ENCODE data around the gene TCFL5. TPM values are rescaled to one million over a fixed set of nuclear protein-coding genes. Genes with fewer than 3 reads are reported as not detected.

The TCFL5 gene
- total RNA-seq, 1 experiment from 2014 or later, result 20.4 TPM

DNA sequence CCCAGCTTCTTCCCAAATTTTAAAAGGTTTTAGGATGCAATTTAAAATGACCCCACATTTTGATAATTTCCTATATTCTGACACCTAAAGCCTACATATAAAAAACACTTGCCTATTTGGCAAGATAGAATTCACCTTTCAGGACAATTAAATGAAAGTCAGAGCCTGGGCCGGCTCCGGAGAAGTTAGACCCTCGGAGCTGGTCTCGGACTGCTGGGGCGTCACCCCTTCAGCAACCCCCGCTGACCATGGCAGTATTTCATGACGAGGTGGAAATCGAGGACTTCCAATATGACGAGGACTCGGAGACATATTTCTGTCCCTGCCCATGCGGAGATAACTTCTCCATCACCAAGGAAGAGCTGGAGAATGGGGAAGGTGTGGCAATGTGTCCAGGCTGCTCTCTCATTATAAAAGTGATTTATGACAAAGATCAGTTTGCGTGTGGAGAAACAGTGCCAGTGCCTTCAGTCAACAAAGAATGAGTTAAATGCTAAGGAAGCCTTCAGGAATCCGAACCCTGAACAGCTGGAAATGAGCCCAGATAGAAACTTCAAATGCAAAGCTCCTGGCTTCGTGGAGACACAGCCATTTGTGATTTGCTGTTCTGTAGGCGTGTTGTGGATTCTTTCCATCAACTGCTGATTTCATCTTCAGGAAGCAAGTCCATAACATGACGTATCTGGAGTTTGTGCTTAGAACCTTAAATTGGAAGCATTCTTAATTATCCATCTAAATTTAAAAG lies 16.0 kb downstream of the TCFL5 start:
- H3K4me1 Mint-ChIP-seq, result peaks cover 13% of the 10 kb centered on the region
- no peak overlapping the region for H3K4me3 Mint-ChIP-seq
- peaks cover 32% of the 10 kb centered on the region for H3K36me3 Mint-ChIP-seq
- H3K9me3 Mint-ChIP-seq, result peaks cover 8% of the 10 kb centered on the region
- POLR2A ChIA-PET, result no interaction called here
- DNase-seq (ENCODE audit: low spot score), result no peak
- H3K27me3 Mint-ChIP-seq (ENCODE audit: low read depth), result no peaks in the 10 kb centered on the region
- no peak for ATAC-seq
- TF ChIP-seq, protein P1, sequence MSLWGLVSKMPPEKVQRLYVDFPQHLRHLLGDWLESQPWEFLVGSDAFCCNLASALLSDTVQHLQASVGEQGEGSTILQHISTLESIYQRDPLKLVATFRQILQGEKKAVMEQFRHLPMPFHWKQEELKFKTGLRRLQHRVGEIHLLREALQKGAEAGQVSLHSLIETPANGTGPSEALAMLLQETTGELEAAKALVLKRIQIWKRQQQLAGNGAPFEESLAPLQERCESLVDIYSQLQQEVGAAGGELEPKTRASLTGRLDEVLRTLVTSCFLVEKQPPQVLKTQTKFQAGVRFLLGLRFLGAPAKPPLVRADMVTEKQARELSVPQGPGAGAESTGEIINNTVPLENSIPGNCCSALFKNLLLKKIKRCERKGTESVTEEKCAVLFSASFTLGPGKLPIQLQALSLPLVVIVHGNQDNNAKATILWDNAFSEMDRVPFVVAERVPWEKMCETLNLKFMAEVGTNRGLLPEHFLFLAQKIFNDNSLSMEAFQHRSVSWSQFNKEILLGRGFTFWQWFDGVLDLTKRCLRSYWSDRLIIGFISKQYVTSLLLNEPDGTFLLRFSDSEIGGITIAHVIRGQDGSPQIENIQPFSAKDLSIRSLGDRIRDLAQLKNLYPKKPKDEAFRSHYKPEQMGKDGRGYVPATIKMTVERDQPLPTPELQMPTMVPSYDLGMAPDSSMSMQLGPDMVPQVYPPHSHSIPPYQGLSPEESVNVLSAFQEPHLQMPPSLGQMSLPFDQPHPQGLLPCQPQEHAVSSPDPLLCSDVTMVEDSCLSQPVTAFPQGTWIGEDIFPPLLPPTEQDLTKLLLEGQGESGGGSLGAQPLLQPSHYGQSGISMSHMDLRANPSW (CRISPR knock-in tag; conservative IDR thresholded peaks at IDR 0.05; ENCODE audit: low read depth), result no peak
- TF ChIP-seq RORB (CRISPR knock-in tag; IDR thresholded peaks at IDR 0.05) (no peak), USF2 (CRISPR knock-in tag; IDR thresholded peaks at IDR 0.05) (no peak), NR3C1 (CRISPR knock-in tag; conservative IDR thresholded peaks at IDR 0.05; ENCODE audit: low read depth) (no peak), CREM (CRISPR knock-in tag; IDR thresholded peaks at IDR 0.05) (no peak), ELF4 (CRISPR knock-in tag; IDR thresholded peaks at IDR 0.05; ENCODE audit: low read depth) (no peak), EMX1 (CRISPR knock-in tag; IDR thresholded peaks at IDR 0.05) (no peak), MXD4 (CRISPR knock-in tag; IDR thresholded peaks at IDR 0.05; ENCODE audit: borderline replicate concordance) (no peak), KAT7 (CRISPR knock-in tag; IDR thresholded peaks at IDR 0.05; ENCODE audit: borderline replicate concordance) (no peak), JAZF1 (CRISPR knock-in tag; IDR thresholded peaks at IDR 0.05) (no peak)
- TF ChIP-seq, protein P2, sequence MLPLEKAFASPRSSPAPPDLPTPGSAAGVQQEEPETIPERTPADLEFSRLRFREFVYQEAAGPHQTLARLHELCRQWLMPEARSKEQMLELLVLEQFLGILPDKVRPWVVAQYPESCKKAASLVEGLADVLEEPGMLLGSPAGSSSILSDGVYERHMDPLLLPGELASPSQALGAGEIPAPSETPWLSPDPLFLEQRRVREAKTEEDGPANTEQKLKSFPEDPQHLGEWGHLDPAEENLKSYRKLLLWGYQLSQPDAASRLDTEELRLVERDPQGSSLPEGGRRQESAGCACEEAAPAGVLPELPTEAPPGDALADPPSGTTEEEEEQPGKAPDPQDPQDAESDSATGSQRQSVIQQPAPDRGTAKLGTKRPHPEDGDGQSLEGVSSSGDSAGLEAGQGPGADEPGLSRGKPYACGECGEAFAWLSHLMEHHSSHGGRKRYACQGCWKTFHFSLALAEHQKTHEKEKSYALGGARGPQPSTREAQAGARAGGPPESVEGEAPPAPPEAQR (CRISPR knock-in tag; IDR thresholded peaks at IDR 0.05), result no peak
- TF ChIP-seq, protein P3, sequence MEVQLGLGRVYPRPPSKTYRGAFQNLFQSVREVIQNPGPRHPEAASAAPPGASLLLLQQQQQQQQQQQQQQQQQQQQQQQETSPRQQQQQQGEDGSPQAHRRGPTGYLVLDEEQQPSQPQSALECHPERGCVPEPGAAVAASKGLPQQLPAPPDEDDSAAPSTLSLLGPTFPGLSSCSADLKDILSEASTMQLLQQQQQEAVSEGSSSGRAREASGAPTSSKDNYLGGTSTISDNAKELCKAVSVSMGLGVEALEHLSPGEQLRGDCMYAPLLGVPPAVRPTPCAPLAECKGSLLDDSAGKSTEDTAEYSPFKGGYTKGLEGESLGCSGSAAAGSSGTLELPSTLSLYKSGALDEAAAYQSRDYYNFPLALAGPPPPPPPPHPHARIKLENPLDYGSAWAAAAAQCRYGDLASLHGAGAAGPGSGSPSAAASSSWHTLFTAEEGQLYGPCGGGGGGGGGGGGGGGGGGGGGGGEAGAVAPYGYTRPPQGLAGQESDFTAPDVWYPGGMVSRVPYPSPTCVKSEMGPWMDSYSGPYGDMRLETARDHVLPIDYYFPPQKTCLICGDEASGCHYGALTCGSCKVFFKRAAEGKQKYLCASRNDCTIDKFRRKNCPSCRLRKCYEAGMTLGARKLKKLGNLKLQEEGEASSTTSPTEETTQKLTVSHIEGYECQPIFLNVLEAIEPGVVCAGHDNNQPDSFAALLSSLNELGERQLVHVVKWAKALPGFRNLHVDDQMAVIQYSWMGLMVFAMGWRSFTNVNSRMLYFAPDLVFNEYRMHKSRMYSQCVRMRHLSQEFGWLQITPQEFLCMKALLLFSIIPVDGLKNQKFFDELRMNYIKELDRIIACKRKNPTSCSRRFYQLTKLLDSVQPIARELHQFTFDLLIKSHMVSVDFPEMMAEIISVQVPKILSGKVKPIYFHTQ (CRISPR knock-in tag; IDR thresholded peaks at IDR 0.05), result no peak
- CTCF ChIA-PET, result interaction anchor here (0.9 to 2.1 kb wide), 6 partner anchors 9 to 137 kb away, joined by 3 to 9 read pairs (median 4); partner anchors contain the start of gene NTSR1
- peak overlapping the region; percentile 27; the same call in 1 of the 2 replicates for H3K27ac Mint-ChIP-seq

DNA sequence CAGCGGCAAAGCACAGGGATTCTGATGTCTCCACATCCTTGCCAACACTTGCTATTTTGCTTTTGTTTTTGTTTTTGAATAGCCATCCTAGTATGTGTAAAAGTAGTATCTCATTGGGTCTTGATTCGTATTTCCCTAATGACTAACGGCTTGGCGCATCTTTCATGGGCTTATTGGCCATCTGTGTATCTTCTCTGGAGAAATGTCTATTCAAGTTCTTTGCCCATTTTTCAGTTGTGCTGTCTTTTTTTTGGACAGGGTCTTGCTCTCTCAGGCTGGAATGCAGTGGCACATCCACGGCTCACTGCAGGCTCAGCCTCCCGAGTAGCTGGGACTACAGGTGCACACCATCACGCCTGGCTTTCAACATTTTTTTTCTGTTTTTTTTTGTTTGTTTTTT lies 17.4 kb downstream of the TCFL5 start:
- ChIA-PET POLR2A (no interaction called here), CTCF (no interaction called here)
- H3K27ac Mint-ChIP-seq, result no peak overlapping the region
- TF ChIP-seq CREB1 (CRISPR knock-in tag; IDR thresholded peaks at IDR 0.05) (no peak), E2F5 (CRISPR knock-in tag; IDR thresholded peaks at IDR 0.05) (no peak), MLX (CRISPR knock-in tag; IDR thresholded peaks at IDR 0.05) (no peak)
- TF ChIP-seq, protein P4, sequence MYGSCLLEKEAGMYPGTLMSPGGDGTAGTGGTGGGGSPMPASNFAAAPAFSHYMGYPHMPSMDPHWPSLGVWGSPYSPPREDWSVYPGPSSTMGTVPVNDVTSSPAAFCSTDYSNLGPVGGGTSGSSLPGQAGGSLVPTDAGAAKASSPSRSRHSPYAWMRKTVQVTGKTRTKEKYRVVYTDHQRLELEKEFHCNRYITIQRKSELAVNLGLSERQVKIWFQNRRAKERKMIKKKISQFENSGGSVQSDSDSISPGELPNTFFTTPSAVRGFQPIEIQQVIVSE (CRISPR knock-in tag; IDR thresholded peaks at IDR 0.05; ENCODE audit: borderline replicate concordance), result no peak
- peaks cover 13% of the 10 kb centered on the region for H3K4me1 Mint-ChIP-seq
- H3K27me3 Mint-ChIP-seq (ENCODE audit: low read depth), result no peaks in the 10 kb centered on the region
- DNase-seq (ENCODE audit: low spot score), result no peak
- ATAC-seq, result no peak
- peaks cover 26% of the 10 kb centered on the region for H3K36me3 Mint-ChIP-seq
- H3K4me3 Mint-ChIP-seq, result no peak overlapping the region
- H3K9me3 Mint-ChIP-seq, result peaks cover 8% of the 10 kb centered on the region

Data from WTC11 (cell line).